HG03378 (cell line): ENCODE results near the gene ATP2B2.

Experiments used
- ATAC-seq: cut with Tn5 transposase; IDR thresholded peaks from one replicate; pipeline ENCODE4 v1.9.1; 2021; ENCODE audit warnings: mild to moderate bottlenecking, moderate library complexity; ENCODE audit not compliant: unreplicated experiment

Gene ATP2B2

DNA sequence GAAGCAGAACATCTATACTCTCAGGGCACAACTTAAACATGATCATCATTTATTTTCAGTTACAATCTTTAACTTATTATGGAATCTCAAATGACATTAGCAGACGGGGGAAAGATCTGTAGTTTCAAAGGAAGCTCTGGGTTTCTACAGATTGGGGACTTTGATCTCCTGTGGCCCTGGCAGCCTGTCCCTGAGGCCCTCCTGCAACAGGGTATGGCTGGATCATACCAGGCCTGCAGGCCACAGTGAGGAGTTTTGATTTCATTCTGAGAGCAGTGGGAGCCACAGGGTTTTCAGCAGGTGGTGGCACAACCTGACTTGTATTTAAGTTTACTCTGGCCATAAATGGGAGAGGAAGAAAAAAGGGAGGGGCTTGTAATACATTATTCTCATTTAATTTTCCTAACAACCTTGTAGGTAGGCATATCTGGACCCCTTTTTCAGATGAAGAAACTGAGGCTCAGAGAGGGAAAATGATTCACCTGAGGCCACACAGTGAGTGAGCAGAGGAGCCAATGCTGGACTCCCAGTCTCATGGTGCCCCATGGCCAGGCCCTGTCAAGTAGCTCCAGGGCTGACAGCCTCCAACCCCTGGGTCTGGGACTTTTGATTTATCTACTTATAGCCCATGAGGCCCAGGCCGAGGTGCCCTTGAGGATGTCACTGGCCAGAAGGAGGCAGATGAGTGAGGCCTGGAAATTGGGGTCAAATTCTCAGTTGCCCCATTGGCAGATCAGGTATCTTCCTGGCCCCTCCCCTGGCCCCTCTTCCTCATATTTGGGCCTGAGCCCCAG is 71.0 kb downstream of the ATP2B2 start:
- ATAC-seq: no peak

DNA sequence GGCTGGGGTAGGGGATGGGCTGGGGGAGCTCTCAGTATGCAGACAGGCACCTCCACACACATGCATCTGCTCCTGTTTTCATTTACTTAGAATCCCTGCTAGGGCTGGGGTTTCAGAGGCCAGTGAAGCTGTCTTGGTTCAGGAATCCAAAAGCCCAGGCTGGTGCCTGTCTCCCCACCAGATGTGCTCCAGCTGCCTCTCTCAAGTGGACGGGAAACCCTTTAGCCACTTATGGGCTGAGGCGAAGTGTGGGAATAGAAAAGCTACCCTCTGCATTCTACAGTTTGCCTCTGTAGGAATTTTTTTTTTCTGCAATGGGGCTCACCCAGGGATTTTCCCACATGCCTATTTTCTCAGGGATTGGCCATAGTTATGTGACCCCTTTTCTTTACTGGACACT is 72.5 kb downstream of the ATP2B2 start:
- no peak for ATAC-seq

DNA sequence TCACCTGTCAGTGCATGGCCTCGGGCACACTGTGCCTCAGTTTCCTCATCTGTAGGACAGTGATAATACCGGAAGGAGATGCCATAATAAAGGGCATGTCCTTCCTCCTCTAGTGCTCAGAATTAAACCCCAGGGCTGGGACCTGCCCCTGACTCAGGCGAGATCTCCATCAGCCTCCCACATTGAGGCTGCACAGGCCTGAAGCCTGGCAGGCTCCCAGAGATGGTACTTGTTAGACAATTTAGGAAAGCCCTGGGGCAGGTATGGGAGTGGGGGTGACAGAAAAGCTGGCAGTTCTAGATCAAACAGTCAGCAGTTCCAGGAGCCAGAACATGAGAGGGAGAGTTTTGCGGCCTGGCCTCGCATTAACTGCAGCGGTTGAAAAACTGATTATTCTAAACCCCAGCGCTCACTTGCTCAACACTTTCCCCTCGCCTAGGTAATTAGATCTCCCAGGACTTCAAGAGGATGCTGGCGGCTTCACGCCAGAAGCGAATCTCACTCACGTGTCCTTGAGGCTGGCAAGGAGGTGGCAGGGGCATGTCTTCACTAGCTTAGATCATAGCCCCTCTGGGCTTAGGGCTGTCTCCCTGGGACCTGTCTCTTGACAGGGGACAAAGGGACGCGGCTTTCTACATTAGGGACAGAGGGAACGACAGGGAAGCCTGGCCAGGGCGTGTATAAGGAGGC is 73.1 kb downstream of the ATP2B2 start:
- no peak for ATAC-seq

- ATAC-seq: no peak
Observed at GRCh38 chr3:10430805-10431204, 74.6 kb downstream of the ATP2B2 start.

DNA sequence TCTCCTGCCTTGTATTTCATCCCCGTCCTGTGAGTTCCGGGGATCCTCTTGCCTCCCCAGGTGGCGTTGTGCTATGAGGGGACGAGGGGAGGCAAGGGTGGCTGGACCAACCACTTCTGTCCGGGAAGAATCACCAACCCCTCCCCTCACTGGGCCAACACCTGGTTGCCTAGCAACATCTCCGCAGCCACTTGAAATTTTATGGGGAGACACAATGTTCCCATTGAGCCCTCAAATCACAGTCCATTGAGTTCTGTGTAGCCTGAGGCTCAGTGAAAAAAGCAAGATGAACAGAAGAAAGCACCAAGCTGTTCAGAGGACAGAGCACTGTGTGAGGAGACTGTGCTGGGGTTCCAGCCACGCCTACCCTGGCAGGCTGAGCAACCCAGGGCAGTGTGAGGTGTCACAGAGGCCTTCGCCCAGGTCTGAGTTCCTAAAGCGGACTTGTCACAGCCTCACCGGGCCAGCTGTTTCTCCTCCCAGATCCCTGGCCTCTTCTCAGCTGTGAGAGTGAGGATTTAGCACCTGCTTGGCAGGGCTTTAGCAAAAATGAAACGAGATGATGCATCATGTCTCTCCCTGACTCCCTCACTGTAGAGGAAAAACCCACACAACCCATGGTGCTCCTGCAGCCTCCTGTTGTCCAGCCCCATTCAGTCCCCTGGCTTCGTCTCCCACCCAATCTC is 76.8 kb downstream of the ATP2B2 start:
- no peak for ATAC-seq

DNA sequence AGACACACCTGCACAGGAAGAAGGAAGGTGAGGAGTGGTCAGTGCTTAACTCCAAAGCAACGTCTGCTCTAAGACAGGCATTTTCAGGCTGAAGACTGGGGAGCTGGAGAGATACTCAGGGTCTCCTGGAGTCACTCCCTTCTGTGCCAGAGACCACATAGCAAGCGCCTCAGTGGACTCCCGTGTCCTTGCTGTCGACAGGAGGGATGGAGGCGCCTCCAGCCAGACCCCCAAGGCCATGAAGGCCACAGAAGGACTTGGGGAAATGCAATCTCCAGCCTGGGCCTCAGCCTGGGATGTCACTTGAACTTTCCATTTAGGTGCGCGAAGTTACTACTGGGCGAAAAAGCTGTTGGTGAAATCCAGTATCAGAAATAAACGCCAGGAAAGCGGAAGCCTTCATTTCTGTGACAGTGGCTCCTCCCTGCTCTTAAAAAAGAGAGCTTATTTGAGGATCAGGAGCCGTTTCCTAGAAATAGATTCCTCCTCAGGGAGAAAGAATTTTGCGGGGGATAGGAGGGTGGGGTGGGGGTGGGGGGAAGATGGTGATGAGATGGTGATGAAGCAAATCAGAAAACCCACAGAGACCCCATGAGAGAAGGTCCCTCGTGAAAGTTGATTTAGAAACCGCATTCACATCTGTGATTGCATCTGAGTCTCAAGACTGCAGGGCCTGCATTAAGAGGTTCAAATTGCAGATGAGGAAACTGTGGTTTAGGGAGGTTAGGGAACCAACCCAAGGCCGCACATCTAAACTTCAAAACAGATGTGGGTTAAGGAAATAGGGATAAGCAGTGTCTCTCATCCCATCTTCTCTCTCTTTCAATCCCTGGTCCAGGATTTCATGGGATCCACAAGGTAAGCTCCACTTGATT is 78.8 kb downstream of the ATP2B2 start:
- ATAC-seq: no peak

- no peak for ATAC-seq
Observed at GRCh38 chr3:10423171-10423882, 82.1 kb downstream of the ATP2B2 start.

- no peak for ATAC-seq
Observed at GRCh38 chr3:10421996-10422395, 83.4 kb downstream of the ATP2B2 start.

DNA sequence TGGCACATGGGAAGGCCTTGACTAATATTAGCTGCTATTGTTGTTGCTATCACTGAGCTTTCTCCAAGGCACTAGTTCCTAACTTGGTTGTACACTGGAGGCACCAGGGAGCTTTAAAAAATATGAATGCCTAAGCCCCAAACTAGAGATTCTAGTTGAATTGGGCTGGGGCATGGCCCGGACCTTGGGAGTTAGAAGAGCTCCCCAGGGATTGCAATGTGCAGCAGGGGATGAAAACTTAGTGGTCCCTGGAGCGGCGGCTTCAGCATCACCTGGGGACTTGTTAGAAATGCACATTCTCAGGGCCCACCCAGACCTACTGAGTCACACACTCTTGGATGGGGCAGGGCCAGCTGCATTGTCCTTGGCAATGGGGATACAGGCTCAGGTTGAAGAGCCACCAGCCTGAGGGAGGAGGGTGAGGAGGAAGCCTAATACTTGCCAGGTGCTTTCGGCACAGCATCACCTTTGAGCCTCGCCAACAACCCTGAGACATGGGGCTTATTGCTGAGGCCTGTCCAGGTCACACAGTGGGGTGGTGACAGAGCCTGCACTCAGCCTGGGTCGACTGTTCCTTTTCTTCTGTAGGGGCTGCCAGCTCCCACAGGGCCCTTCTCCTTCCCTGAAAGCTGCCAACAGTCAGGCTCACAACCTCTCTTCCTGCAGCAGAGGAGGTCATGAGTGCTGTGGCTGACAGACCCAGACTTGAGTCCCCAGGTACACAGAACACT is 84.5 kb downstream of the ATP2B2 start:
- no peak for ATAC-seq

GRCh38 chr3:10419637-10420232 is 85.7 kb downstream of the ATP2B2 start:
- ATAC-seq: no peak

GRCh38 chr3:10417847-10418246 is 87.5 kb downstream of the ATP2B2 start:
- ATAC-seq: no peak

DNA sequence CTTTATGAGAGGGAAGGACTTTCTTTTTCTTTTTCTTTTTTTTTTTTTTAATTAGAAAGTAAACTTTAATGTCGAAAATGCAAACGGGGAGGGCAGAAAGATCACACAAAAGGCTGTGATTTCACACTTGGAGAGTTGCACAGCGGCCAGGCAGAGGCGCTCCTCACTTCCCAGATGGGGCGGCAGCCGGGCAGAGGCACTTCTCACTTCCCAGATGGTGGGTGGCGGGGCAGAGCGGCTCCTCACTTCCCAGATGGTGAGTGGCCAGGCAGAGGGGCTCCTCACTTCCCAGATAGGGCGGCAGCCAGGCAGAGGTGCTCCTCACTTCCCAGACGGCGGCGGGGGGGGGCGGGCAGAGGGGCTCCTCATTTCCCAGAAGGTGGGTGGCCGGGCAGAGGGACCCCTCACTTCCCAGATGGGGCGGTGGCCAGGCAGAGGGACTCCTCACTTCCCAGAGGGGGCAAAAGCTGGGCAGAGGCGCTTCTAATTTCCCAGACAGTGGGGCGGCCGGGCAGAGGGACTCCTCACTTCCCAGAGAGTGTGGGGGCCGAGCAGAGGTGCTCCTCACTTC is 88.6 kb downstream of the ATP2B2 start:
- ATAC-seq: no peak

DNA sequence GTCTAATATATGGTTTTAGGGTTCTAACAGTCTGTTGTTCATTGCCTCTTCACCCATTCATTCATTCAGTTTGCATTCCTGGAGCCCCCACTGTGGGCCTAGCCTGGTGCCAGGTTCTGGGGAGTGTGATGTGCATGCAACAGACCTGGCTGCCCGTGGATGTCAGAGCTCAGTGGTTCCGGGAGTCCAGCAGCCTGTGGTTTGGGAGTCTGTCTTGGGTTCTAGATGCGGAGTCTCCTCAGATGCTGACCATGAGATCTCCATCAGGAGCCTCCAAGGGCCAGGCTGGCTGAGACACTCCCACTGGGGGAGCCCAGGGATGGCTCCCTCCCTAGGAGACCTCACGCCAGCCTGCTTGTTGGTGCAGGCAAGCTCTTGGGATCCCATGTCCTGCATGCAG is 92.3 kb downstream of the ATP2B2 start:
- ATAC-seq: no peak

GRCh38 chr3:10411598-10412332 is 93.6 kb downstream of the ATP2B2 start:
- no peak for ATAC-seq

- no peak for ATAC-seq
Observed at GRCh38 chr3:10410383-10411002, 94.9 kb downstream of the ATP2B2 start.

- no peak for ATAC-seq
Observed at GRCh38 chr3:10408680-10409079, 96.7 kb downstream of the ATP2B2 start.

- ATAC-seq: no peak
Observed at GRCh38 chr3:10407361-10407760, 98.0 kb downstream of the ATP2B2 start.

DNA sequence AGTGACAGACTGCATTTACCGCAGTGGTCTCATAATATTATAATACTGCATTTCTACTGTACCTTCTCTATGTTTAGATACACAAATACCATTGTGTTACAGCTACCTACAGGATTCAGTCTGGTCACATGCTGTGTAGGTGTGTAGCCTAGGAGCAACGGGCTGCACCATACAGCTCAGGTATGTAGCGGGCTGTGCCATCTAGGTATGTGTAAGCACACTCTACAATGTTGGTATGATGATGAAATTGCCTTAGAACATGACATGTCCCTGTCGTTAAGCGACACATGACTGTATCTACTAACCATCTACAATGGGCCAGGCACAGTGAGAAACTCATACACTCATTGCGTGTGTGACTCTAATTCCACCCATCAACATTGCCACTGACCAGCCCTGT is 99.0 kb downstream of the ATP2B2 start:
- no peak for ATAC-seq
